OCI-M2 (cell line): ENCODE measurements around the gene PIP.
"Not testable (repeated sequence)": the region's sequence is repeated elsewhere in the genome, so short reads cannot be mapped to it uniquely, and the experiment has no call there.

Experiments
- DNase-seq: peaks from one replicate; lab custom pipeline; 2025; ENCODE audit not compliant: unreplicated experiment; lab: John Stamatoyannopoulos, UW

Gene PIP

GRCh38 chr7:143131781-143132180 is at the start of gene PIP:
TSS of gene PIP (plus strand) at chr7:143132077. CDS start at chr7:143132117, 40 bp downstream.
- DNase-seq: no peak

GRCh38 chr7:143085109-143085508 is 46.8 kb upstream of the PIP start:
- DNase-seq: no peak

GRCh38 chr7:143085610-143086009 is 46.3 kb upstream of the PIP start:
- not testable (repeated sequence) for DNase-seq

- DNase-seq: not testable (repeated sequence)
These were observed 43.2 kb upstream of the PIP start for GRCh38 chr7:143088549-143089231.

GRCh38 chr7:143096146-143096545 is 35.7 kb upstream of the PIP start:
- no peak for DNase-seq

GRCh38 chr7:143099579-143099978 is 32.3 kb upstream of the PIP start:
- not testable (repeated sequence) for DNase-seq

GRCh38 chr7:143104759-143105158 is 27.1 kb upstream of the PIP start:
- no peak for DNase-seq

GRCh38 chr7:143108019-143108418 is 23.9 kb upstream of the PIP start:
- DNase-seq: not testable (repeated sequence)

GRCh38 chr7:143117395-143117794 is 14.5 kb upstream of the PIP start:
- DNase-seq: no peak

GRCh38 chr7:143120691-143121405 is 11.0 kb upstream of the PIP start:
- DNase-seq: no peak

- not testable (repeated sequence) for DNase-seq
These were observed 8.6 kb upstream of the PIP start for GRCh38 chr7:143123326-143123725.

GRCh38 chr7:143126146-143126545 is 5.7 kb upstream of the PIP start:
- DNase-seq: no peak

- no peak for DNase-seq
These were observed 2.8 kb upstream of the PIP start for GRCh38 chr7:143129051-143129450.

GRCh38 chr7:143129477-143129876 is 2.4 kb upstream of the PIP start:
- DNase-seq: no peak

GRCh38 chr7:143130541-143130940 is 1.3 kb upstream of the PIP start:
- DNase-seq: no peak

- no peak for DNase-seq
These were observed 15.2 kb downstream of the PIP start for GRCh38 chr7:143147070-143147469.

GRCh38 chr7:143148050-143148449 is 16.2 kb downstream of the PIP start:
- DNase-seq: no peak

GRCh38 chr7:143148651-143149050 is 16.8 kb downstream of the PIP start:
- no peak for DNase-seq

GRCh38 chr7:143150696-143151095 is 18.8 kb downstream of the PIP start:
- not testable (repeated sequence) for DNase-seq

GRCh38 chr7:143158617-143159016 is 26.7 kb downstream of the PIP start:
- DNase-seq: not testable (repeated sequence)

- DNase-seq: no peak
These were observed 39.8 kb downstream of the PIP start for GRCh38 chr7:143171697-143172096.

GRCh38 chr7:143172354-143172753 is 40.5 kb downstream of the PIP start:
- no peak for DNase-seq

- no peak for DNase-seq
These were observed 44.3 kb downstream of the PIP start for GRCh38 chr7:143176128-143176527.
